SK-N-SH (cell line): Measurements from ENCODE around the gene LCNL1. TPM values are rescaled to one million over a fixed set of nuclear protein-coding genes. Genes with fewer than 3 reads are reported as not detected.

Source experiments
- CTCF ChIA-PET: fragments of 300-600, 350-600 bp; formaldehyde crosslinking; extraction: SDS; loops from one replicate; lab custom pipeline; 2021; lab: Yijun Ruan, JAX
- POLR2A ChIA-PET: fragments of 350-600 bp; sonication (Branson Sonifier 250); formaldehyde crosslinking; extraction: SDS; loops from one replicate; lab custom pipeline; 2020; ENCODE audit warnings: antibody characterized with exemption, inconsistent platforms; lab: Yijun Ruan, JAX
- DNase-seq: peaks from one replicate; pipeline ENCODE4 v3.0.0; 2012
- H2AFZ ChIP-seq: fragments of 200-600 bp; sonication (generic); 2 replicates; pipeline ENCODE4 v1.8.1; 2016; ENCODE audit warnings: antibody characterized with exemption, mild to moderate bottlenecking, low read depth
- H3F3A ChIP-seq: fragments of 200-600 bp; sonication (generic); replicated peaks from 2 replicates; pipeline ENCODE3; 2016; ENCODE audit warnings: antibody characterized with exemption, mild to moderate bottlenecking; ENCODE audit not compliant: insufficient read depth
- H3K27ac ChIP-seq, 2 experiments: fragments of 200-500 bp in 1 of 2; fragments of 200-600 bp in 1 of 2; sonication (Bioruptor generic) in 1 of 2; sonication (generic), shearing (Covaris generic) in 1 of 2; 2 replicates each; pipeline versions ENCODE4 v1.5.1 to v1.6.1; 2014 to 2016; ENCODE audit warnings: low read depth in 2 of 2, inconsistent platforms in 1 of 2, low read length in 1 of 2, mild to moderate bottlenecking in 1 of 2, mixed read lengths in 1 of 2
- H3K27me3 ChIP-seq: fragments of 200-600 bp; sonication (generic), shearing (Covaris generic); 2 replicates; pipeline ENCODE4 v1.6.1; 2016; ENCODE audit warnings: mixed run types; ENCODE audit not compliant: insufficient read depth
- H3K36me3 ChIP-seq, 2 experiments: fragments of 200-500 bp in 1 of 2; fragments of 200-600 bp in 1 of 2; sonication (Bioruptor generic) in 1 of 2; sonication (generic) in 1 of 2; replicated peaks in 1 of 2; 2 replicates each; pipeline versions ENCODE3 to v1.5.1; 2014 to 2016; ENCODE audit warnings: low read length in 1 of 2, mild to moderate bottlenecking in 1 of 2; ENCODE audit not compliant: insufficient read depth in 2 of 2, control insufficient read depth in 1 of 2
- H3K4me1 ChIP-seq, 2 experiments: fragments of 200-500 bp in 1 of 2; fragments of 200-600 bp in 1 of 2; sonication (Bioruptor generic) in 1 of 2; sonication (generic), shearing (Covaris generic) in 1 of 2; 2 replicates each; pipeline versions ENCODE4 v1.5.1 to v1.6.1; 2014 to 2016; ENCODE audit warnings: low read depth in 1 of 2, low read length in 1 of 2, mixed run types in 1 of 2; ENCODE audit not compliant: insufficient read depth in 2 of 2, control insufficient read depth in 1 of 2
- H3K4me2 ChIP-seq: fragments of 200-600 bp; sonication (generic), shearing (Covaris generic); 2 replicates; pipeline ENCODE4 v1.6.1; 2017; ENCODE audit warnings: mixed run types
- H3K4me3 ChIP-seq, 2 experiments: fragments of 200-500 bp in 1 of 2; fragments of 200-600 bp in 1 of 2; sonication (Bioruptor generic) in 1 of 2; sonication (generic), shearing (Covaris generic) in 1 of 2; 2 replicates each; pipeline versions ENCODE4 v1.5.1 to v1.8.1; 2014 to 2016; ENCODE audit warnings: low read depth in 2 of 2, inconsistent platforms in 1 of 2, low read length in 1 of 2, mild to moderate bottlenecking in 1 of 2, mixed read lengths in 1 of 2, moderate library complexity in 1 of 2
- H3K79me2 ChIP-seq: fragments of 200-600 bp; sonication (generic); 2 replicates; pipeline ENCODE4 v1.8.1; 2017; ENCODE audit warnings: mild to moderate bottlenecking; ENCODE audit not compliant: insufficient read depth
- H3K9ac ChIP-seq: fragments of 200-600 bp; sonication (generic); 2 replicates; pipeline ENCODE4 v1.6.1; 2017; ENCODE audit warnings: mixed run types
- H3K9me2 ChIP-seq: fragments of 200-600 bp; sonication (generic); 2 replicates; pipeline ENCODE4 v1.6.1; 2017; ENCODE audit warnings: mixed run types
- H3K9me3 ChIP-seq: fragments of 200-600 bp; sonication (generic); 2 replicates; pipeline ENCODE4 v1.6.1; 2017; ENCODE audit warnings: mixed run types, mild to moderate bottlenecking, moderate library complexity
- H4K20me1 ChIP-seq: fragments of 200-600 bp; sonication (generic); 2 replicates; pipeline ENCODE4 v1.6.1; 2017; ENCODE audit warnings: mild to moderate bottlenecking, mixed run types; ENCODE audit not compliant: insufficient read depth
- CTCF ChIP-seq: fragments of 200-600 bp; sonication (generic); IDR thresholded peaks from 2 replicates; pipeline ENCODE4 v1.6.1; 2017; ENCODE audit warnings: antibody characterized with exemption, mild to moderate bottlenecking, moderate library complexity
- FOSL2 ChIP-seq: IDR thresholded peaks from 2 replicates; pipeline ENCODE4 v1.4.0; 2012; ENCODE audit warnings: low read depth, mild to moderate bottlenecking, moderate library complexity, borderline replicate concordance
- GATA2 ChIP-seq: sonication (generic); formaldehyde crosslinking; IDR thresholded peaks from 2 replicates; pipeline ENCODE4 v1.5.0; 2020; ENCODE audit warnings: mild to moderate bottlenecking, missing genetic modification reagents
- NRF1 ChIP-seq: IDR thresholded peaks from 2 replicates; pipeline ENCODE4 v1.6.1; 2012; ENCODE audit warnings: low read depth, mild to moderate bottlenecking, low read length
- TAF1 ChIP-seq: IDR thresholded peaks from 2 replicates; pipeline ENCODE4 v1.6.1; 2012; ENCODE audit warnings: low read depth, mild to moderate bottlenecking, low read length, moderate library complexity, borderline replicate concordance
- TEAD4 ChIP-seq: IDR thresholded peaks from 2 replicates; pipeline ENCODE4 v1.4.0; 2012; ENCODE audit warnings: mild to moderate bottlenecking, borderline replicate concordance; ENCODE audit not compliant: insufficient read depth
- WGBS: methylation state at CpG from one replicate; pipeline ENCODE4 v1.1.6; 2017; ENCODE audit warnings: low lambda C conversion rate; 5-methylcytosine and 5-hydroxymethylcytosine counted together
- polyA plus RNA-seq, 3 experiments: library from polyadenylated mRNA; depleted of rRNA; stranded (reverse); fragments of >200 nt; gene quantifications; 2 replicates each; pipeline ENCODE4 v1.2.3, GENCODE V29; 2012

Gene LCNL1
- polyA plus RNA-seq, 1 of the 3 experiments (the other 2 are of a cell fraction): not detected

DNA sequence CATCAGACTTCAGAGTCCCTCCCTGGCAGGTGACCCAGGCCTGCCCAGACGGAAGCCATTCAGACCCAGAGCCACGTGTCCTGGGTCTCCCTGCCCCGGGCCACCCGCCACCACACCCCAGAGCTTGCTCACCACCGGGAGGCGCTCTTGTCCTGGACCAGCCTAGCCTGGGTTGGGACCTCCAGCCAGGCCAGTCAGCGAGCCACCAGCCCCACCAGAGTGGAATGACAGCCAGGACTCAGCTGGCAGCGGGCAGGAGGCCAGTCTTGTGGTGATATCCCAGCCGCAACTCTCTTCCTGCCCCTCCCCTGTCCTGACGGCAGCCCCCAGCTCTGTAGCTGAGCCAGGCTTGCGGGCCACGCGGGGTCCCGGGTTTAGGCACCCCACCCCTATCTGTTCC is 7.1 kb upstream of the LCNL1 start:
- Histone ChIP-seq H4K20me1 (no peaks in the 10 kb centered on the region), H3K27ac (no peak overlapping the region), H3K4me1 (peaks cover 0 to 25% of the 10 kb centered on the region in 2 experiments; a peak in 1 of 4 replicates), H2AFZ (no peak overlapping the region), H3K27me3 (no peaks in the 10 kb centered on the region), H3K4me3 (no peak overlapping the region), H3K9ac (no peak overlapping the region), H3K4me2 (no peak overlapping the region), H3K9me3 (no peaks in the 10 kb centered on the region), H3K79me2 (no peaks in the 10 kb centered on the region), H3F3A (peaks cover 4% of the 10 kb centered on the region), H3K9me2 (no peaks in the 10 kb centered on the region), H3K36me3 (no peaks in the 10 kb centered on the region)
- TF ChIP-seq TEAD4 (no peak), CTCF (peak; percentile 21)
- no peak for DNase-seq
- ChIA-PET CTCF (interaction anchor here (1.1 to 4.4 kb wide), 5 partner anchors 28 to 218 kb away, joined by 4 to 24 read pairs (median 4); partner anchors contain the start of genes ABCA2 and LCN8), POLR2A (no interaction called here)
- 83% methylated on average over 6 of the region's 14 CpGs for WGBS

DNA sequence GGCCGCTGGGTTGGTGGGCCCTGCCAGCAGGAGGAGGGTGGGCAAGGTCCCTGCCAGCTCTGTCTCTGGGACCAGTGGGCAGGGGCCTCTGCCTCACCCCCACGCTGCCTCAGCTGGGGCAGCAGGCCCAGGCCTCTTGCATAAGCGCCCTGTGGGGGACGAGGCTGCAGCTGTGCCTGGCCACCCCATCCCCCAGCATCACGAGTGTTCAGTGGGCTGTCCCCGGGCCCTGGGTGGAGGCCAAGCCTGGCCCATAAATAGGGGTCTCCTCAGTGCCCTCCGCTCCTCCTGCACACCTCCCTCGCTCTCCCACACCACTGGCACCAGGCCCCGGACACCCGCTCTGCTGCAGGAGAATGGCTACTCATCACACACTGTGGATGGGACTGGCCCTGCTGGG is 5.6 kb upstream of the LCNL1 start, which contains the start of gene PTGDS:
Gene PTGDS, plus strand, starts transcription at position 282 of the 400 bp plus-strand sequence. Its CDS starts 75 bp downstream, at position 357.
- Histone ChIP-seq H3K27ac (no peak within 1 kb of the TSS; a peak in 1 of 4 replicates), H3K27me3 (no peaks in the 10 kb centered on the region), H3F3A (peaks cover 4% of the 10 kb centered on the region), H2AFZ (peak within 1 kb of the TSS; percentile 70; the same call in 1 of the 2 replicates), H3K9ac (no peak within 1 kb of the TSS), H3K36me3 (no peaks in the 10 kb centered on the region), H3K9me3 (no peaks in the 10 kb centered on the region), H4K20me1 (no peaks in the 10 kb centered on the region), H3K9me2 (no peaks in the 10 kb centered on the region), H3K4me2 (peak within 1 kb of the TSS; percentile 71; the same call in 1 of the 2 replicates), H3K79me2 (no peaks in the 10 kb centered on the region), H3K4me1 (peaks cover 0 to 23% of the 10 kb centered on the region in 2 experiments; a peak in 1 of 4 replicates), H3K4me3 (peak within 1 kb of the TSS; percentile 43 to 47)
- no peak for DNase-seq
- CTCF ChIA-PET: interaction anchor here (1.0 to 4.4 kb wide), 6 partner anchors 12 to 219 kb away, joined by 3 to 24 read pairs (median 4); partner anchors contain the start of genes ABCA2 and LCN8
- POLR2A ChIA-PET: interaction anchor here (1.0 kb wide), 2 partner anchors 25 to 26 kb away, joined by 3 to 4 read pairs; partner anchors contain the start of gene LCN12
- TF ChIP-seq GATA2 (CRISPR knock-in tag): no peak
- no peak for TF ChIP-seq FOSL2
- no peak for TF ChIP-seq NRF1
- 88% methylated on average over 5 of the region's 10 CpGs for whole genome bisulfite sequencing

GRCh38 chr9:136977649-136978072 is 5.1 kb upstream of the LCNL1 start:
- H3K79me2 ChIP-seq: no peaks in the 10 kb centered on the region

More at GRCh38 chr9:136977649-136978072, 5.1 kb upstream of the LCNL1 start:
- POLR2A ChIA-PET: interaction anchor here (1.0 kb wide), 1 partner anchor 25 kb away, joined by 4 read pairs; the partner anchor contains the start of gene LCN12
- no peak overlapping the region; a peak in 1 of 4 replicates for H3K27ac ChIP-seq
- H4K20me1 ChIP-seq: no peaks in the 10 kb centered on the region
- no peak for TF ChIP-seq TAF1
- peak overlapping the region; percentile 70; the same call in 1 of the 2 replicates for H2AFZ ChIP-seq
- H3K36me3 ChIP-seq: no peaks in the 10 kb centered on the region
- H3F3A ChIP-seq: peaks cover 4% of the 10 kb centered on the region
- no peak overlapping the region for H3K9ac ChIP-seq
- no peaks in the 10 kb centered on the region for H3K9me2 ChIP-seq
- H3K9me3 ChIP-seq: no peaks in the 10 kb centered on the region
- no peaks in the 10 kb centered on the region for H3K27me3 ChIP-seq
- CTCF ChIA-PET: interaction anchor here (1.0 to 1.8 kb wide), 4 partner anchors 13 to 51 kb away, joined by 3 to 9 read pairs (median 4); partner anchors contain the start of gene ABCA2
- H3K4me1 ChIP-seq: peaks cover 0 to 23% of the 10 kb centered on the region in 2 experiments; a peak in 1 of 4 replicates
- peak overlapping the region; percentile 71; the same call in 1 of the 2 replicates for H3K4me2 ChIP-seq
- WGBS: 82% methylated on average over 13 of the region's 33 CpGs
- no peak for DNase-seq
- peak overlapping the region; percentile 43 to 47; a peak in 3 of 4 replicates for H3K4me3 ChIP-seq
